Measurements from ENCODE around the gene DDX39B. TPM values are rescaled to one million over a fixed set of nuclear protein-coding genes. Genes with fewer than 3 reads are reported as not detected.

DDX39B gene
- total RNA-seq, 1 donor from 2014 or later: 294 TPM

GRCh38 chr6:31529329-31530150 lies 12.3 kb downstream of the DDX39B start:
- Mint-ChIP-seq H3K4me3 (ENCODE audit: unreplicated experiment) (no peak overlapping the region), H3K36me3 (ENCODE audit: low read depth, unreplicated experiment) (peaks cover 6% of the 10 kb centered on the region), H3K27me3 (ENCODE audit: low read depth, unreplicated experiment) (no peaks in the 10 kb centered on the region), H3K4me1 (ENCODE audit: low read depth, unreplicated experiment) (peaks cover 7% of the 10 kb centered on the region), H3K27ac (ENCODE audit: unreplicated experiment) (no peak overlapping the region), H3K9me3 (ENCODE audit: unreplicated experiment) (no peaks in the 10 kb centered on the region)
- TF ChIP-seq CTCF (IDR thresholded peaks at IDR 0.05; ENCODE audit: insufficient read depth, low read depth, low read length) (no peak), EZH2 (IDR thresholded peaks at IDR 0.05; ENCODE audit: insufficient read depth, low read length) (no peak)
- Histone ChIP-seq H3K36me3 (ENCODE audit: insufficient read depth, low read length) (peaks cover 39% of the 10 kb centered on the region), H3K79me2 (ENCODE audit: insufficient read depth, low read length) (peaks cover 16% of the 10 kb centered on the region), H3K9me3 (ENCODE audit: insufficient read depth, low read depth, low read length) (no peaks in the 10 kb centered on the region), H3K4me1 (ENCODE audit: insufficient read depth, low read length) (peaks cover 8% of the 10 kb centered on the region), H3K9ac (ENCODE audit: low read length) (no peak overlapping the region), H3K4me3 (ENCODE audit: insufficient read depth, low read depth, low read length) (no peak overlapping the region), H2AFZ (ENCODE audit: low read depth, low read length) (no peak overlapping the region), H4K20me1 (ENCODE audit: insufficient read depth, low read length) (peaks cover 68% of the 10 kb centered on the region), H3K27me3 (ENCODE audit: insufficient read depth, low read length) (no peaks in the 10 kb centered on the region), H3K27ac (ENCODE audit: low read depth, low read length) (no peak overlapping the region), H3K4me2 (ENCODE audit: low read length) (no peak overlapping the region)
- no peak for DNase-seq (ENCODE audit: low read depth)
- no peak for FAIRE-seq

GRCh38 chr6:31528821-31529328 lies 12.9 kb downstream of the DDX39B start, which contains the start of gene MCCD1:
MCCD1 (plus strand) TSS chr6:31528962; CDS start chr6:31529015, 53 bp downstream.
- DNase-seq (ENCODE audit: low read depth) (no peak), FAIRE-seq (no peak)
- Mint-ChIP-seq H3K36me3 (ENCODE audit: low read depth, unreplicated experiment) (peaks cover 6% of the 10 kb centered on the region), H3K27me3 (ENCODE audit: low read depth, unreplicated experiment) (no peaks in the 10 kb centered on the region), H3K9me3 (ENCODE audit: unreplicated experiment) (no peaks in the 10 kb centered on the region), H3K4me3 (ENCODE audit: unreplicated experiment) (no peak within 1 kb of the TSS), H3K4me1 (ENCODE audit: low read depth, unreplicated experiment) (peaks cover 7% of the 10 kb centered on the region), H3K27ac (ENCODE audit: unreplicated experiment) (no peak within 1 kb of the TSS)
- H3K36me3 ChIP-seq (ENCODE audit: insufficient read depth, low read length): peaks cover 34% of the 10 kb centered on the region
- no peak within 1 kb of the TSS for H3K4me3 ChIP-seq (ENCODE audit: insufficient read depth, low read depth, low read length)
- H3K79me2 ChIP-seq (ENCODE audit: insufficient read depth, low read length): peaks cover 9% of the 10 kb centered on the region
- no peak within 1 kb of the TSS for H3K4me2 ChIP-seq (ENCODE audit: low read length)
- peaks cover 62% of the 10 kb centered on the region for H4K20me1 ChIP-seq (ENCODE audit: insufficient read depth, low read length)
- no peak within 1 kb of the TSS for H2AFZ ChIP-seq (ENCODE audit: low read depth, low read length)
- peaks cover 8% of the 10 kb centered on the region for H3K4me1 ChIP-seq (ENCODE audit: insufficient read depth, low read length)
- TF ChIP-seq CTCF (IDR thresholded peaks at IDR 0.05; ENCODE audit: insufficient read depth, low read depth, low read length): no peak
- TF ChIP-seq EZH2 (IDR thresholded peaks at IDR 0.05; ENCODE audit: insufficient read depth, low read length): no peak
- H3K9ac ChIP-seq (ENCODE audit: low read length): no peak within 1 kb of the TSS
- no peaks in the 10 kb centered on the region for H3K9me3 ChIP-seq (ENCODE audit: insufficient read depth, low read depth, low read length)
- H3K27ac ChIP-seq (ENCODE audit: low read depth, low read length): no peak within 1 kb of the TSS
- H3K27me3 ChIP-seq (ENCODE audit: insufficient read depth, low read length): no peaks in the 10 kb centered on the region

Measured in astrocyte (in vitro differentiated cells and primary cell).